Measurements from ENCODE around the gene MVD.

DNA sequence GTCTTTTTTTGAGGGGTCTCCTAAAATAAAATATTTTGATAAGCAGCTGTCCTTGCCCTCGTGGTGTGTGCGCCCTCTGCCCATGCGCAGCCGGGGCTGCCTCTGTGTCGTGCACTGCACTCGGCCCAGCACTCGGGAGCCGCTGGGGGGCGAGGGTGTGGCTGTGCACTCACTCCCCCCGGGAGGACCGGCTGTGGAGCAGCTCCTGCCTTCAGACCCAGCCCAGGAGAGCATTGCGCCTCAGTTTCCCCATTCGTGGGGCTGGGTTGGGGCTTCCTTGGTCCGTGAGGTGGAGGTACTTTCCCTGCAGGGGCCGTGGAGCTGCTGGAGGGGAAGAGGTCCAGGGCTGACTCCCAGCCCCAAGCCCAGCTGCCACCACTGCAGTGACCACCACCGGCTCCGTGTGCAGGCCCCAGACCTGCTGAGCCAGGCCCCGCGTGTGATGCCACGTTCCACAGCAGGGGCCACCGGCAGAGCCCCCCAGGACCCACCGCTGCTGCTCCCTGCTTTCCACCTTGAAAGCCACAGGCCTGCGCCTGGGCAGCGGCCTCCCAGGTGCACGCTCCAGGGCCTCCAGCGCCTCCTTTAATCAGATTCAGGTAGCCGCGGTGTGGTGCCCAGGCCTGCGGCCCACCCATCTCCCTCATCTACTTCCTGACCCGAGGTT is 30.8 kb downstream of the MVD start:
- no peak for TF ChIP-seq CTCF (IDR thresholded peaks at IDR 0.05)
- no peak for TF ChIP-seq POLR2A (IDR thresholded peaks at IDR 0.05; ENCODE audit: low read depth)
